NCI-H345 treated with DMSO at 0.1 percent for 48 hours (cell line): ENCODE measurements around the gene PRM3.
A peak's percentile ranks its signal among the peaks of the same experiment; 100 is the strongest.
"Not testable (repeated sequence)": the region's sequence is repeated elsewhere in the genome, so short reads cannot be mapped to it uniquely, and the experiment has no call there.

Source experiments
- DNase-seq: peaks from one replicate; lab custom pipeline; 2025; ENCODE audit not compliant: unreplicated experiment; lab: John Stamatoyannopoulos, UW

PRM3 gene

DNA sequence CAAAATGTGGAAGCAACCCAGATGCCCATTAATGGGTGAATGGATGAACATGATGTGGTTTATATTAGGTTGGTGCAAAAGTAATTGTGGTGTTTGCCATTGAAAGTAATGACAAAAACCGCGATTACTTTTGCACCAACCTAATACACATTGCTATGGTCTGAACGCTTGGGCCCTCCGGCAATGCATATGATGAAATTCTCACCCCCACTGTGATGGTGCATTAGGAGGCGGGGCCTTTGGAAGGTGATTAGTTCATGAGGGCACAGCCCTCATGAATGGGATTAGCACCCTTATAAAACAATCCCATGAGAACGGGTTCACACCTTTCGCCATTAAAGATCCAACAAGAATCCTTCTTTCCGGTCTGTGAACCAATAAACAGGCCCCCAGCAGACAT, 33.0 kb upstream of the PRM3 start:
- DNase-seq: no peak

DNA sequence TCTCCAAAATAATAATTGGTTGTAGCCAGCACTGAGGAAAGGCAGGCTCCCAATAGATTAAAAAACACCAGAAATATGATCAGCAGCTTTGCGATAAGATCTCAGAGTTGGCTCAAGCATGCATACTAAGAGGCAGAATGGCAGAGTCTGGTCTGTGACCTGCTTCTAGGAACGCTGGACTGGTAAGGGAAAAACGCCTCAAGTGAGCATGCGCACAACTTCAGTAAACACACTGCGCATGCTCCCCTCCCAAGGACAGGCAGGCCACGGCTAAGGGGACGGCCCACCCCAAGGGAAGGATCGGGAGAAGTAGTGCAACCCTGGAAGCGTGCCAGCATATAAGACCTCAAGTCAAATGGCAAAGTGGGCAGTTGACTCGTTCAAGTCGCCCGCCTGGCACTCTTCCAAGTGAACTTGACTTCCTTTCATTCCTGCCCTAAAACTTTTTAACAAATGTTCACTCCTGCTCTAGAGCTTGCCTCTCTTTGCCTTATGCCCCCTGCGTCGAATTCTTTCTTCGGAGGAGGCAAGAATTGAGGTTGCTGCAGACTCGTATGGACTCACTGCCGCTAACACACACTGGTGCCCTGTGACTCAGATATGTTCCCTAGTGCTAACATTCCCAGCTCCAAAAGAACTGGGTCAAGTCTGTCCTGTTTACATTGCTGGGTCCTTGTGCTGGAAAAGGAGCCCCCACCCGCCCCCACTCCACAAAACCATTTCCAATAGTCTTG, 30.1 kb upstream of the PRM3 start:
- no peak for DNase-seq

DNA sequence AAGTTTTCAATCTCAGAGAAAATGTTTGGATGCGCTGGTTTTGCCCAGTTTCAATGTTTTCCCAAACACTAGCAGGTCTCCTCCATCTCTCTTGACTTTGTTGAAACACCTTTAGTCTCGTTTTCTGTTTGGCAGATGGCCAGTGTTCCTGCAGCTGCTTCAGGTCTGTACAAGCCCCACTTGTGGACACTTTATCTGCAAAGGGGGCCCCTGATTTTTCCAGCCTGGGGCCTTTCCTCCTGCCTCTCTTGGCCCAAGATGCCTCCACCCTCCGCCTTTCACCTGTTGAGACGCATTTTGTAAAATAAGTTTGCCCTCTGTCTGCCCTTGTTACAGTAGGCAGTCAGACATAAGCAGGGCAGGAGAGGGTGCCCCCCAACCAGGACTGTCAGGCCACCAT, 29.5 kb upstream of the PRM3 start:
- peak; percentile 83 for DNase-seq

DNA sequence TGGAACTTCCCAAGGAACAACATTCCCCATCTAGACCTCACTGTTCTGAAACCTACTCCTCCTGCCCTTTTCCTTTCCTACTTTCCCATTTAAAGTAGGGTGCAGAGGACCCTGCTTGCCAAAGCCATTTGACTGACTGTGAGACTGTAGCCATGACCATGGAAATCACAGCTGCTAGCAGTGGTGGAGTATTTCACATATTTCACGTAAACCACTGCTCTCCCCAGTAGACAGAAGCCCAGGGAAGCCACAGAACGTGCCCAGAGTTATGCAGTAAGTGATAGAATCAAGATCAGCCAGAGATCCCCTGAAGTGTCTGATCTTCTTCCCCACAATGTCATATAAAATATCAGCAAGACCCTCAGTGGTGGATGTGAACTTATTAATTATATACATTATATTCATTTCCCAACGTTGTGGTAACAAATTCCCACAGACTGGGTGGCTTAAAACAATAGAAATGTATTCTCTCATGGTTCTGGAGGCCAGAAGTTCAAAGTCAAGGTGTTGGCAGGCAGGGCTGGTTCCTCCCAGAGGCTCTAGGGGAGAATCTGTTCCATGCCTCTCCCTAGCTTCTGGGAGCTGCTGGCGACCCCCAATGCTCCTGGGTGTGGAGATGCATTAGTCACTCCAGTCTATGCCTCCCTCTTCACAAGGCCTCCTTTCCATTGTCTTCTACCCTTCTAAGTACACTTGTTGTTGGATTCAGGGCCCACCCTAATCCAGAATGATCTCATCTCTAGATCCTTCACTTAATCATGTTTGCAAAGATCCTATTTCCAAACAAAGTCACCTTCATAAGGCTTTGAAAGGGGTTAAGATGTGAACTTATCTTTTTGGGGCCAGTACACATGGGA, 28.4 kb upstream of the PRM3 start:
- DNase-seq: no peak

DNA sequence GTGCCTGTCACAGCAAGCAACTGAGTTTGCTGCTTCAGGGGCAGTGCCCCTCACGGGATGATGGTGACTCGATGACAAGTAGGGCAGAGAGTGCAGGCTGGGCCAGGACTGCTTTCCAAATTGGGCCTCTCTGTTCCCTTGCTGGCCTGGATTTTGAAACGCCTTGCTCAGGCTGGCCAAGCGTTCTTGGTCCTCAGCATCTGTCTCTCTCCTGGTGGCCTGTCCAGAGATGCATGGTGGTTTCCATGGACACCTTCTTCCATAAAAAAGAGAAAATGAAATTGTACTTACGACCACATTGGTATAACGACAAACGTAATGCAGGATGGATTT, 27.1 kb upstream of the PRM3 start:
- no peak for DNase-seq

DNA sequence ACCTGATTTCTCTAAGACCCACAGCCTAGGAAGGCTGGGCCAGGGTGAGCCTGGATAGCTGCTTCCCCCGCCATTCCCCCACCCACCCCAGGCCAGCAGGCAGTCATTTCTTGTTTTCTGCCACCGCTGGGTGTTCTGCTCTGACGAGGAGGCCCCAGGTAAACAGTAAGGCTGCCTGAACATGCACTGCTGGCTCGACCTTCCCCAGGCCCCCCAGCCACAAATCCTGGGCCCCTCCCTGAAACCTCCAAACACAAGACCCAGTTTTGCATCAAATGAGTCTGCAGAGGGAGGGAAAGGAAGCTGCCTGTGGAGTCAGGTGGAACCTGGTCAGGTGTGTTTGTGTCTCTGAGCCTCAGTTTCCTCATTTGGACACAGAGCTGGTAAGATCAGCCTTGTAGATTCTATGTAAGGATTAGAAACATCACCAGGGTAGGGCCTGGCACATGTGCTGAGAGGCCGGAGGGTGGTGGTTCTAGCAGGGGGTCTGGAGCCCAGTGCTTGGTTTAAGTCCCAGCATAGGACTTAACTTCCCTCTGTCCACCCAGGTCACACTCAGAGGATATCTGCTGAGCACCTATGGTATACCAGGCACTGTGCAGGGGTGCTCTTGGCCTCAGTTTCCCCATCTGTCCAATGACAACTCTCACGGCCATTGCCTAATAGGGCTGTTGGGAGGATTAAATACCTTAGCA, 26.6 kb upstream of the PRM3 start:
- DNase-seq: no peak

DNA sequence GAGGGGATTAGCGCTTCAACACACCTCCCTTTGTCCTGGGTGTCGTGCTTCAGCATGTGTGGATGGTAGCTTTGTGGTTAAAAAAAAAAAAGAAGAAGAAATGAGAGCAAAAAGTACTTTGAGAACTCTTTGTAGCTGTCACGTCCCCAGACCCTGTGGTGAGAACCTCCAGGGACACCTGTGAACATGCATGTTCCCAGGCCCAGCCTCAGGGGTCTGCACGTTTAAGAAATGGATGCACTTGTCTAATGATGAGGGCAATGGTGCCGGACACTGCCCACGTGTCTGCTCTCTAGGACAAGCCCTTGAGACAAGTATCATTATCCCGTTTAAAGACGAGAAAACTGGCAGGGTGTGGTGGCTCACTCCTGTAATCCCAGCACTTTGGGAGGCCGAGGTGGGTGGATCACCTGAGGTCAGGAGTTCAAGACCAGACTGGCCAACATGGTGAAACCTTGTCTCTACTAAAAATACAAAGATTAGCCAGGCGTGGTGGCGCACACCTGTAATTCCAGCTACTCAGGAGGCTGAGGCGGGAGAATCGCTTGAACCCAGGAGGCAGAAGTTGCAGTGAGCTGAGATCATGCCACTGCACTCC, 25.6 kb upstream of the PRM3 start:
- DNase-seq: not testable (repeated sequence)

DNA sequence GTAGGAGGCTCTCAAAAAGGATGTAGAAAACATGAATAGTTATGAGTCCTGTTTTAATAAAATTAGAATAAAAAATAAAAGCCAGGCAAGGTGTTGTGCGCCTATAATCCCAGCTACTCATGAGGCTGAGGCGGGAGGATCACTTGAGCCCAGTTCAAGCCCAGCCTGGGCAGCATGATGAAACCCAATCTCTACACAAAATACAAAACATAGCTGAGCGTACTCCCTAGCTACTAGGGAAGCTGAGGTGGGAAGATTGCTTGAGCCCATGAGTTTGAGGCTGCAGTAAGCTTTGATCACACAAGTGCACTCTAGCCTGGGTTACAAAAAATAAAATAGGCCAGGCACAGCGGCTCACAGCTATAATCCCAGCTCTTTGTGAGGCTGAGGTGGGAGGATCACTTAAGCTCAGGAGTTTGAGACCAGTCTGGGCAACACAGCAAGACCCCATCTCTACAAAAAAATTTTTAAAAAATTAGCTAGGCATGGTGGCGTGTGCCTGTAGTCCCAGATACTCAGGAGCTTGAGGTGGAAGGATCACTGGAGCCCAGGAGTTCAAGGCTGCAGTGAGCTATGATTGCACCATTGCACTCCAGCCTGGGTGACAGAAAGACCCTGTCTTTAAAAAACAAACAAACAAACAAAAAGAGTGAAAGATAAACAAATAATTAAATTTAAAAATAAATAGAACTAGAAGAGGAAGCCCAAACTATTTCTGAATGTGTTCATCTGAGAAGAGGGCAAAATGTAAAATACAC, 24.9 kb upstream of the PRM3 start:
- DNase-seq: no peak

DNA sequence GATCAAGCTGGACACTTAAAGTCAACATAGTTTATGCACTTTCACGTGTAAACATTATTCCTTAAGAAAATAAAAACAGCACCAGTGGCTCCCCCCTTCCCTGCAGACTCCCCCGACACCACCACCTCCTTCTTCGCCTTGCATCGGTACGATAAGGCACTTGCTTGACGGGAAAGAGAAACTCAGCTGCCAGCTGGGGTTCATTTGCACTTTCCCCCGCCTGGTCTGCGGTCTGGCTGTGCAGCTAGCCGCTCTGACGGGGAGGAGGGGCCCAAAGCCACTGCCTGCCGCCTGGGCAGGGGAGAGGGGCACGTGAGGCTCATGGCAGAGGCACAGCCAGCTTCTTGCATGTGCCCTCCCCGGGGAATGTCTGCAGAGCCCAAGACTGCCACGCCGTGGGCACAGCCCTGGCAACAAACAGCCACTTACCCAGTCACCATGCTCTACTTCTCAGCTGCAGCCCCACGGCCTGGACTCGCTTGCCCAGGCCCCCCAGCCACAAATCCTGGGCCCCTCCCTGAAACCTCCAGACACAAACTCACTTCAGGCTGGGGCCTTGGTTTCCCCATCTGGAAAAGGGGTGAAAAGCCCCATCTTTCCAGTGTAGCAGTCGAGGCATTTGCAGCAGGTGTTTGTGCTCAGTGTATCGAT, 24.2 kb upstream of the PRM3 start:
- DNase-seq: peak; percentile 36

DNA sequence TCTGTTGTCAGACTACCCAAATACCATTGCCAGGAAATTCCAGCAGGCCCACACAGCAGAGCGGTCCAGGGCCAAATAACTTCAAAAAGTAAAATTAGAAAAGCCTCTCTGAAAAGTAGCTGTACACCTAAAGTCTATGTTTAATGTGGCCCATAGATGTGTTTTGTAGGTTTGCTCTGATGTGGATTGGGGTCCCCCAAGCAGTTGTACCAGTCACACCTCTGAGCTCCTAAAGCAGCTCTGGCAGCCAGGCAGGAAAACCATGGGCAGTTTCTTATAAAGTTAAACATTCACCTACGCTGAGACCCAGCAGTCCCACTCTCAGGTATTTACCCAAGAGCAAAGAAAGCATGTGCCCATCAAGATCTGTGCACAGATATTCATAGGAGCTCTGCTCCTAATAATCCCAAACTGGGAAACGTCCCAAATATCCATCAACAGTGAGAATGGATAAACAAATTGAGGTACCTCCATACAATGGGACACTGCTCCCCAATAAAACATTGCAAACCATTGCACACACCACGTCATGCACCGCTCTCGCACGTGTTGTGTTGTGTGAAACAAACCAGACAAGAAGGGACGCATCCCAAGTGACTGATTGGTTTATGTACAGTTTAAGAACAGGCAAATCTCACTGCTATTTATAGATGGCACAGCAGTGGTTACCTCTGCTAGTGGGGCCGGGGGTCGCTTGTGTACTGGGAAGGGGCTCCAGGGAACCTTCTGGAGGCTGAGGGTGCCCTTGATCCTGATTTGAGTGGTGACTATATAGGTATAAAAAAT, 23.5 kb upstream of the PRM3 start:
- no peak for DNase-seq

DNA sequence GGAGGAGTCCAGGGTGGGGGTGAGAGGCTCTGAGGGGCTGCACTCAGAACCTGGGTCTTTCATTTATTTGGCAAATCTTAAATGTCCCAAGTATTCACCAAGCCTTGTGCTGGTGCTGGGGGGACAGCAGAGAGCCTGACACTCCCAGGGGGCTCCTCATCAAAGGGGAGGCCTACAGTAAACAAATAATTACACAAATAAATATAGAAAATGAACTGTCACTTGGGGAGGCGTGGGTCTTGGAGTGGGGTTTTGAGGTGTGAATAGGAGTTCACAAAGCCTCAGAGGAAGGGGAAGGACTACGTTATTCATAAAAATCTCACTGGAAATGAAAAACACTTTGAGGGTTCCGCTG, 22.9 kb upstream of the PRM3 start:
- no peak for DNase-seq

DNA sequence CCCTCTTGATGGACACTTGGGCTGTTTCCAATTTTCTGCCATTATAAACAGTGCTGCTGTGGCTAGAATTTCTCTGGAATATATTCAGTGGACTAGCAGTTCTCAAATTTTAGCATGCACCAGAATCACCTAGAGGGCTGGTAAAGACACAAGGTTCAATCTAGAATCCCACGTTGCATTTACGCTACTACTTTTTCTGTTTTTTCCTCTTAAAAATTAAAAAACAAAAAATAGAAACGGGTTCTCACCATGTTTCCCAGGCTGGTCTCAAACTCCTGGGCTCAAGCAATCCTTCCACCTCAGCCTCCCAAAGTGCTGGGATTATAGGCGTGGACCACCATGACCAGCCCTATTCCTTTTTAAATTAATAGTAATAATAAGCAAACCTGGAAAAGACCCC, 22.2 kb upstream of the PRM3 start:
- no peak for DNase-seq

DNA sequence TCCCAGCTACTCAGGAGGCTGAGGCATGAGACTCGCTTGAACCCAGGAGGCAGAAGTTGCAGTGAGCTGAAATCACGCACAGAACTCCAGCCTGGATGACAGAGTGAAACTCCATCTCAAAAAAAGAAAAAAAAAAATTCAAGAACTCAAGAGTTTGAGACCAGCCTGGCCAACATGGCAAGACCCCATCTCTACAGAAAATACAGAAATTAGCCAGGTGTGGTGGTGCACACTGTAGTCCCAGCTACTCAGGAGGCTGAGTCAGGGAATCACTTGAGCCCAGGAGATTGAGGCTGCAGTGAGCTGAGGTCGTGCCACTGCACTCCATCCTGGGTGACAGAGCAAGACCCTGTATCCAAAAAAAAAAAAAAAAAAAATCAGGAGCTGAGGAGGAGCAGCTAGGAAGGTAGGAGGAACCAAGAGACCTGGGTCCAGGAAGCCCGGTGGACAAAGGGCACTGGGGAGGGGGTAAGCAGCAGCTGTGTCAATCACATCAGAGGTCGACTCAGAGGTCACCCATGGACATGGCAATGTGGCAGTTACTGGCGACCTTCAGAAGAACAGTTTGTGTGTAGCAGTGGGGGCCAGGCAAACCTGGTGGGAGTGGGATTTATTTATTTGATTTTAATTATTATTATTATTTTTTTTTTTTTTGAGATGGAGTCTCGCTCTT, 18.8 kb upstream of the PRM3 start:
- DNase-seq: no peak

DNA sequence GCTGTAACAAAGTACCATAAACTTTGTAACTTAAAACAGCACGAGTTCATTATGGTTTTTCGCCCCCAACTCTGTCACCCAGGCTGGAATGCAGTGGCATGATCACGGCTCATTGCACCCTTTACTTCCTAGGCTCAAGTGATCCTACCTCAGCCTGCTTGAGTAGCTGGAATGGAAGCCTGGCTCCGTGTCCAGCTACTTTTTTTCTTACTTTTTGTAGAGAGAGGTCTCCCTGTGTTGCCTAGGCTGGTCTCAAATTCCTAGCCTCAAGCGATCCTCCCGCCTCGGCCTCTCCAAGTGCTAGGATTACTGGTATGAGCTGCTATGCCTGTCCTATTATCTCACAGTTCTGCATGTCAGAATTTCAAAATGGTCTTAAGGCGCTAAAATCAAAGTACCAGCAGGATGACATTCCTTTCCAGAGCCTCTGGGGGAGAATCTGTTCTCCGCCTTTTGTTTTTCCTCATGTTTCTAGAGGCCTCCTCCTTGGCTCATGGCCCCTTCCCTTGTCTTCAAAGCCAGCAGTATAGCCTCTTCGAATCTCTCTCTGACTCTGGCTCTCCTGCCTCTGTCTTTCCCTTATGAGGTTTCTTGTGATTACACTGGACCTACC, 17.8 kb upstream of the PRM3 start:
- DNase-seq: no peak

DNA sequence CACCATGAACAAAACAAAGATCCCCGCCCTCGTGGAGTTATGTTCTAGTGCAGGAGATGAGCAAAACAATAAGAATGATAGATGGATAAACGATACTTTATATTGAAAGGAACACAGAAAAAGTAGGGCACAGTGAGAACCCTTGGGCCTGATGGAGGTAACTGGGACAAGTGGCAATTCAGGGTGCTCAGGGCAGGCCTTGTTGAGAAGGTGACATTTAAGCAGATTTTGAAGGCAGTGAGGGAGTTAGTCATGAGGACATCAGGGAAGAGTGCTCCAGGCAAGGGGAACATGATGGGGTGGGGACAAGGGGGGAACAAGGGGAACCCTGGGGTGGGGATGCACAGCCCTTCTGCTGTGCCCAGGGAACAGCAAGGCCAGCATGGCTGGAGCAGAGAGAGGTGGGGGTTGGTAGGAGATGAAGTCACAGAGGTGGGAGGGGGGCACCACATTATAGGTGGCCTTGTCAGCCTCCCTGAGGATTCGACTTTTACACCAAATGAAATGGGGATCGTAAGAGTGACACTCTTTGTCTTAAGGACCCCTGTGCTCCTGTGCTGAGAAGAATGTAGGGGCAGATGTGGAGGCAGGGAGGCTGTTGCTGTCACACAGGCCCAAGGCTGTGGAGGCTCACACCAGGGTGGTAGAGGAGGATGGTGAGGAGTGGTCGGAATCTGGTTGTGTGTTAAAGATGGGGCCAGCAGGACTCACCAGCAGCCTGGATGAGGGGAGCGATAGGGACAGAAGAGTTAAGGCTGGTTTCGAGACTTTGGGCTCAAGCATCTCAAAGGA, 16.9 kb upstream of the PRM3 start:
- DNase-seq: no peak

DNA sequence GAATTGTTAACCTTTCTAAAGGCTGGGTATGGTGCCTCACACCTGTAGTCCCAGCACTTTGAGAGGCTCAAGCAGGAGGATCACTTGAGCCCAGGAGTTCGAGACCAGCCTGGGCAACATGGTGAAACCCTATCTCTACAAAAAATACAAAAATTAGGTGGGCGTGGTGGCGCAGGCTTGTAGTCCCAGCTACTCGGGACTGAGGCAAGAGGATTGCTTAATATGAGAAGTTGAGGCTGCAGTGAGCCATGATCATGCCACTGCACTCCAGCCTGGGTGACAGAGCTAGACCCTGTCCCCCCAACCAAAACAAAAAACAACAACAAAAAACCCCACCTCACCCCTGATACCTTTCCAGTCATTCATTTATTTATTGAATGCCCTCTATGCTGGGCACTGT, 16.3 kb upstream of the PRM3 start:
- not testable (repeated sequence) for DNase-seq

DNA sequence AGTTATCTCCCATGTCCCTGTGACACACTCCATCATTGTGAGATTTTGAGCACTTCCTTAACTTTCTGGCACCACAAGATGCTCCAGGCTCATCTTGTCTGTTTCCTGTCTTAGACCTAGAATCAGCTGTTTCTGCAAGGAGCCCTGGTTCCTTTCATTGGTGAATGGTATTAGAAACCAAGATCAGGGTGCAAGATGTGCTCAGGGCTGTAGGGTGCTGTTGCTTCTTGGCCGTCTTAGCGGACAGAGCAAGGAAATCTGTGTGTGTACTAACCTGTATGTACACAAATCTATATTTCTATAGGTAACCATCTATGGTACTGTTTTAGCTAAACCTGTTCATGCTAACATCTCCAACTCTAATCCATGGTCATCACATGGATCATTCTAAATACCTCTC, 15.8 kb upstream of the PRM3 start:
- DNase-seq: no peak

DNA sequence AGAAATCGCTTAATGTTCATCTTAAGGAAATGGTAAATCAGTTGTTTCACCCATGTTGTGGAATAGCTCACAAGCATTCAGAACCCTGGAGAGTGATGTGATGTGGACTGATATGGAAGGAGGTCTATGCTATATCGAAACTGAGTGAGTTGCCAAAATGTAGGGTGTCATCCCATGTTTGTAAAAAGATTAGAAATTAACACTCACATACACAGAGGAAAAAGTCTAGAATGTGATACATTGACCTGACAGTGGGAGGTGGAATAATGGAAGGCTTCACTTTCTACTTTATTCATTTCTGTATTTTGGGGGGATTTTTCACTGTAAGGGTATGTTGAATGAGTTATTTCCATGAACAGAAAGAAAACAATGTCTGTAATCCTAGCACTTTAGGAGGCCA, 12.4 kb upstream of the PRM3 start:
- no peak for DNase-seq
